GM23248 (cell line): ENCODE data around the gene GRAP. TPM values are rescaled to one million over a fixed set of nuclear protein-coding genes. Genes with fewer than 3 reads are reported as not detected.

ENCODE experiments used
- DNase-seq: peaks from one replicate; pipeline ENCODE4 v3.0.0-alpha.2; 2015
- H2AFZ ChIP-seq: fragments of 200-600 bp; sonication (generic); 2 replicates; pipeline ENCODE4 v1.6.1; 2016; ENCODE audit warnings: antibody characterized with exemption
- H3F3A ChIP-seq: fragments of 200-600 bp; sonication (generic); 2 replicates; pipeline ENCODE4 v1.6.1; 2016; ENCODE audit warnings: mild to moderate bottlenecking, antibody characterized with exemption, mixed run types; ENCODE audit not compliant: insufficient read depth
- H3K27ac ChIP-seq: fragments of 200-600 bp; sonication (generic); 2 replicates; pipeline ENCODE4 v1.5.1; 2016; ENCODE audit warnings: mild to moderate bottlenecking
- H3K27me3 ChIP-seq: fragments of 200-600 bp; sonication (generic); replicated peaks from 2 replicates; pipeline ENCODE4 v1.6.1; 2016; ENCODE audit warnings: mild to moderate bottlenecking; ENCODE audit not compliant: insufficient read depth
- H3K36me3 ChIP-seq: fragments of 200-600 bp; sonication (generic); 2 replicates; pipeline ENCODE4 v1.6.1; 2016; ENCODE audit warnings: low read depth, mild to moderate bottlenecking
- H3K4me1 ChIP-seq: fragments of 200-600 bp; sonication (generic); 2 replicates; pipeline ENCODE4 v1.6.1; 2016; ENCODE audit warnings: mild to moderate bottlenecking; ENCODE audit not compliant: insufficient read depth
- H3K4me2 ChIP-seq: fragments of 200-600 bp; sonication (generic); one replicate; pipeline ENCODE4 v1.6.1; 2016; ENCODE audit warnings: mild to moderate bottlenecking; ENCODE audit not compliant: unreplicated experiment
- H3K4me3 ChIP-seq: fragments of 200-600 bp; sonication (generic); 2 replicates; pipeline ENCODE4 v1.5.1; 2016; ENCODE audit warnings: mild to moderate bottlenecking
- H3K79me2 ChIP-seq: fragments of 200-600 bp; sonication (generic); 2 replicates; pipeline ENCODE4 v1.6.1; 2016; ENCODE audit warnings: mild to moderate bottlenecking; ENCODE audit not compliant: insufficient read depth
- H3K9ac ChIP-seq: fragments of 200-600 bp; sonication (generic); 2 replicates; pipeline ENCODE4 v1.6.1; 2016; ENCODE audit warnings: mild to moderate bottlenecking
- H3K9me2 ChIP-seq: fragments of 200-600 bp; sonication (generic); 2 replicates; pipeline ENCODE4 v1.6.1; 2016; ENCODE audit warnings: mixed run types, mild to moderate bottlenecking, moderate library complexity; ENCODE audit not compliant: insufficient read depth
- H3K9me3 ChIP-seq: fragments of 200-600 bp; sonication (generic); one replicate; pipeline ENCODE4 v1.6.1; 2017; ENCODE audit warnings: low read depth
- H4K20me1 ChIP-seq: fragments of 200-600 bp; sonication (generic); 2 replicates; pipeline ENCODE4 v1.6.0; 2016; ENCODE audit not compliant: insufficient read depth
- EZH2 ChIP-seq: fragments of 200-600 bp; sonication (generic); IDR thresholded peaks from 2 replicates; pipeline ENCODE4 v1.6.1; 2018; ENCODE audit warnings: antibody characterized with exemption, mild to moderate bottlenecking; ENCODE audit not compliant: insufficient read depth, poor library complexity, severe bottlenecking
- EZH2phosphoT487 ChIP-seq: fragments of 200-600 bp; sonication (generic); IDR thresholded peaks from 2 replicates; pipeline ENCODE4 v1.6.1; 2018; ENCODE audit warnings: antibody characterized with exemption, moderate library complexity, mild to moderate bottlenecking, low read depth; ENCODE audit not compliant: insufficient read depth
- WGBS, 2 experiments: methylation state at CpG; one replicate each; pipeline ENCODE4 v1.1.6; 2015 to 2017; ENCODE audit warnings: low lambda C conversion rate in 2 of 2, low coverage in 1 of 2; ENCODE audit errors: missing lambda C conversion rate in 2 of 2; 5-methylcytosine and 5-hydroxymethylcytosine counted together
- in situ Hi-C: fragments of 300-500 bp; cut with MboI; formaldehyde crosslinking; loops from 2 replicates; pipeline ENCODE4 v1.15.0; 2020
- polyA plus RNA-seq: library from polyadenylated mRNA; unstranded; fragments of >200 nt; fragmentation: Nextera tagmentation; extraction: Ambion mirVana; gene quantifications from 2 replicates; pipeline ENCODE4 v1.2.1, GENCODE V29; 2016
- small RNA-seq: library from RNA; depleted of rRNA; stranded (forward); fragments of <200 nt; gene quantifications from one replicate; pipeline ENCODE3, GENCODE V24; 2014; ENCODE audit warnings: low read depth, low replicate concordance
- total RNA-seq: library from RNA; depleted of rRNA; stranded (reverse); fragments of >200 nt; shearing (Covaris generic); gene quantifications from 2 replicates; pipeline ENCODE4 v1.2.3, GENCODE V29; 2014; rRNA removed

GRAP gene
- total and polyA plus RNA-seq, 2 experiments from 2014 or later: not detected

- Histone ChIP-seq H3K4me1 (peaks cover 10% of the 10 kb centered on the region), H3K9ac (no peak overlapping the region), H3K9me2 (no peaks in the 10 kb centered on the region), H3K79me2 (0 out of 2 replicates have a peak, but pooled peaks cover 11% of the 10 kb centered on the region), H3K27ac (no peak overlapping the region), H4K20me1 (no peaks in the 10 kb centered on the region), H2AFZ (no peak overlapping the region), H3K9me3 (no peaks in the 10 kb centered on the region), H3K4me2 (no peak overlapping the region), H3K27me3 (no peaks in the 10 kb centered on the region), H3F3A (0 out of 2 replicates have a peak, but pooled peaks cover 5% of the 10 kb centered on the region), H3K4me3 (no peak overlapping the region), H3K36me3 (no peaks in the 10 kb centered on the region; the same call in 1 of the 2 replicates)
- WGBS, 2 experiments: 97 to 99% methylated on average over 7 of the region's 7 CpGs
- no peak for DNase-seq
- in situ Hi-C loops: no loop called here
- no peak for TF ChIP-seq EZH2
- no peak for TF ChIP-seq EZH2phosphoT487
Measured at GRCh38 chr17:18971801-18972200, 75.0 kb downstream of the GRAP start.

Small RNA genes within 50 kb of the gene (small RNA-seq; reads per million reads assigned to genes)
- gene AC090286.3: not detected

Other genes with a start within 250 kb of the GRAP start
- gene PRPSAP2, start 188.8 kb downstream of the GRAP start, total RNA-seq: 23.5 and 25.0 TPM in 2 replicates
- 19.4 and 20.6 TPM in 2 replicates for gene PRPSAP2, start 188.8 kb downstream of the GRAP start, polyA plus RNA-seq
- gene SLC5A10, start 94.8 kb downstream of the GRAP start, total RNA-seq: not detected in 2 replicates
- 0.10 TPM in 1 of 2 replicates, not detected in the other for gene SLC5A10, start 94.8 kb downstream of the GRAP start, polyA plus RNA-seq
- gene FAM83G, start 42.2 kb downstream of the GRAP start, total RNA-seq: 26.2 and 27.7 TPM in 2 replicates
- 8.9 and 9.3 TPM in 2 replicates for gene FAM83G, start 42.2 kb downstream of the GRAP start, polyA plus RNA-seq
- gene GRAPL, start 80.6 kb upstream of the GRAP start, total RNA-seq: not detected in 2 replicates
- not detected in 2 replicates for gene GRAPL, start 80.6 kb upstream of the GRAP start, polyA plus RNA-seq
- 21.2 and 25.3 TPM in 2 replicates for gene EPN2, start 190.4 kb upstream of the GRAP start, total RNA-seq
- 54.0 and 56.2 TPM in 2 replicates for gene EPN2, start 190.4 kb upstream of the GRAP start, polyA plus RNA-seq